Glomerular endothelial cell (primary cell): ENCODE measurements around the gene BLCAP. TPM values are rescaled to one million over a fixed set of nuclear protein-coding genes. Genes with fewer than 3 reads are reported as not detected.

Source experiments
- DNase-seq: peaks from one replicate; pipeline ENCODE4 v3.0.0-alpha.2; 2011; ENCODE audit warnings: low read depth, low spot score; ENCODE audit errors: extremely low read depth
- total RNA-seq: library from RNA; depleted of rRNA; stranded (reverse); fragments of >200 nt; gene quantifications from 2 replicates; pipeline ENCODE4 v1.2.3, GENCODE V29; 2015

The BLCAP gene
- total RNA-seq, 1 donor from 2014 or later: 76.0 TPM

DNA sequence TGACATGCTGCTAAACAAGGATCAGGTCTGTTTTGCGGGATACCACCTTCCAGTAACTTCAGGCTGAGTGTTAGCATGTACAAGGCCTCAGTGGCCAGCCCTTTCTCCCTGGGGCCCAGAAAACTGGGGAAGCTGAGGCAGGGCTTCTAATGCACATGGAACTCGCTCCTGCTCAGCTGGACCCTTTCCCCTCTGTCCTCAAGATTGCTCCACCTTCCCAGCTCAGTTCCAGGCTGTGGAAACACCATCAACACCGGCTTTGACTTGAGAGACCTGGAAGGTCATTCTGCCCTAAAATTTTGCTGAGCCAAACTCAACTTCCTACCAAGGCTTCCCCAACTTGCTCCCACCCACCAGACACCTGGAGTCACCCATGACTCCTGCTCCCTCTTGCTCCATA lies 4.2 kb upstream of the BLCAP start:
- no peak for DNase-seq

DNA sequence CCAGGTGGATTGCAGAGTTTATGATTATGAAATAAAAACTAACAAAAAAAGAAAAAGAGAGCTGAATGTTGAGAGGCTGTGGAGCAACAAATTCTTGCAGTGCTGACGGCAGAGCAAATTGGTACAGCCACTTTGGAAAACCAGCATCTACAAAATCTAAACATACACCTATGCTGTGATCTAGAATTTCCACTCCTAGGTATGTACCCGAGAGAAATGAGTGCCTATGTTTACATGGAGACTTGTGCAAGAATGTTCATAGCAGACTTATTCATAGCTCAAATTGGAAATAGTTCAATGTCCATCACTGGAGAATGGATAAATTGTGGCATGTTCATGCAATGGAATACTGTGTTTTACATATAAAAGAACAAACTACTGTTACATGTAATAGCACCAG lies 3.0 kb upstream of the BLCAP start:
- no peak for DNase-seq

DNA sequence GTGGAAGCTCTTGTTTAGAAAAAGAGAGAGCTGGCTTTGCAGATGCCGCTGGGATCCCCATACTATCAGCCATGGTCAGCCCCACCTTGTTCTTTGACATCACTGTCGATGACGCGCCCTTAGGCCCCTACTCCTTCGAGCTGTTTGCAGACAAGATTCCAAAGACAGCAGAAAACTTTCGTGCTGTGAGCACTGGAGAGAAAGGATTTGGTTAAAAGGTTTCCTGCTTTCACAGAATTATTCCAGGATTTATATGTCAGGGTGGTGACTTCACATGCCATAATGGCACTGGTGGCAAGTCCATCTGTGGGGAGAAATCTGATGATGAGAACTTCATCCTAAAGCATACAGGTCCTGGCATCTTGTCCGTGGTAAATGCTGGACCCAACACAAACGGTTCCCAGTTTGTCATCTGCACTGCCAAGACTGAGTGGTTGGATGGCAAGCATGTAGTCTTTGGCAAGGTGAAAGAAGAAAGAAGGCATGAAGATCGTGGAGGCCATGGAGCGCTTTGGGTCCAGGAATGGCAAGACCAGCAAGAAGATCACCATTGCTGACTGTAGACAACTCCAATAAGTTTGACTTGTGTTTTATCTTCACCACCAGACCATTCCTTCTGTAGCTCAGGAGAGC lies 2.4 kb upstream of the BLCAP start:
- DNase-seq: no peak

DNA sequence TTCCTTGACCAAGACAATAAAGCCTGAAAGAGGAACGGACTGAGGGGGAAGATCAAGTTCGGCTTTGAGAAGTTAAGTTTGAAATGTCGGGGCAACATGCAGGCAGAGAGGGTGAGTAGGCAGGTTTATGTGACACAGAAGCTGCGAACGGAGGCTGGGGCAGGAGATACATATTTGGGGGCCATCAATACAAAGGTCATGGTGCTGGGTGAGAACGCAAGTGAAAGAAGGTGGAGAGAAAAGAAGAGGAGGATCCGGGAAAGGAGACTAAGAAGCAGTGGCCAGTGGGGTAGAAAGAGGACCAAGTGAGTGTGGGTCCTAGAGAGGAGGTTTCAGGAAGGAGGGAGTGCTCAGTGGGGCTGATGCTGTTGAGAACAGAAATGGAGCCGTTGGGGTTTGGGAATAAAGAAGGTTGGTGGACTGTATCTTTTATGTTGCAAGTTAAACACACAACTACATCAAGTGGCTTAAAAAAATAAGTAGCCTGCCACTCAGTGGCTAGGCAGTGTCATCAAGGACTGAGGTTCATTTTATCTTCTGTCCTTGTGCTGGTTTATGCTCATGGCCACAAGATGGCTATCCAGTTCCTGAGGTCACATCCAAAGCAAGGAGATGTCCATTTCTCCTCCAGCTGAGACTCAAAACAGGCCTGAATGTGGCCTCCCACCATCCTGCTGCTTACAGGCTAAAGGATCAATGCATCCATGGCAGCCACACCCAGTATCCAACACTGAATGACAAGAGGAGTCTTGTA lies 1.7 kb upstream of the BLCAP start:
- DNase-seq: no peak

DNA sequence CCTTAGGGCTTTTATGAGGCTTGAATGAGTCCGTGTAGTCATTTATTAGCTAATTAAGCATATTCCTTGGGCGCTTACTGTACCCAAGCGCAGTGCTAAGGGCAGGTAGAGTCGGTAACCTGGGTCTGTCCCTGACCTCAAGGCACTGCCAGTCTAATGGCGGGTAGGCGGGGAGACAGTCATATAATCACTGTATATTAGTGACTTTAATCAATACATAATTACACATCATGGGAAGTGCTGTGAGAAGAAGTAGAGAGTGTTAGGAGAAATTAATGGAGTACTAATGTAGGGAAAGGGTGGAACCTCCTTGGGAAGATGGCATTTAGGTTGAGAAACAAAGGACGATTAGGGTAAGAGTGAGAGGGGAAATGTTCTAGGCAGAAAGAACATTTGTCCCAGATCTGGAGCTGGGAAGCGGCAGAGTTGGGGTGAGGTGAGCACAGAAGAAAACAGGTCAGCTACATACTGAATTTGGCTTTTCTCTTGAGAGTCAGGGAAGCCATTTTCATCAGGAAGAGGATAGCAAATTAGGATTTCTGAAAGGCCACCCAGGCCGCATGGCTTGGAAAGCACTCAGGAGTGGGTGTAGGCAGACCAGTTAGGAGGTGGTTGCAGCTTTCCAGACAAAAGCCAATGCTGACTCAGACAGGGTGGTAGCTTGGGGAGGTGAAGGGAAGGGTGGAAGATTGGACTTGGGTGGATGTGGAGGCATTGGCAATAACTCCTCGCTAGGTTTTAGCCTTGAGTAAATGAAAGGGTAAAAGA lies 954 bp upstream of the BLCAP start:
- no peak for DNase-seq

DNA sequence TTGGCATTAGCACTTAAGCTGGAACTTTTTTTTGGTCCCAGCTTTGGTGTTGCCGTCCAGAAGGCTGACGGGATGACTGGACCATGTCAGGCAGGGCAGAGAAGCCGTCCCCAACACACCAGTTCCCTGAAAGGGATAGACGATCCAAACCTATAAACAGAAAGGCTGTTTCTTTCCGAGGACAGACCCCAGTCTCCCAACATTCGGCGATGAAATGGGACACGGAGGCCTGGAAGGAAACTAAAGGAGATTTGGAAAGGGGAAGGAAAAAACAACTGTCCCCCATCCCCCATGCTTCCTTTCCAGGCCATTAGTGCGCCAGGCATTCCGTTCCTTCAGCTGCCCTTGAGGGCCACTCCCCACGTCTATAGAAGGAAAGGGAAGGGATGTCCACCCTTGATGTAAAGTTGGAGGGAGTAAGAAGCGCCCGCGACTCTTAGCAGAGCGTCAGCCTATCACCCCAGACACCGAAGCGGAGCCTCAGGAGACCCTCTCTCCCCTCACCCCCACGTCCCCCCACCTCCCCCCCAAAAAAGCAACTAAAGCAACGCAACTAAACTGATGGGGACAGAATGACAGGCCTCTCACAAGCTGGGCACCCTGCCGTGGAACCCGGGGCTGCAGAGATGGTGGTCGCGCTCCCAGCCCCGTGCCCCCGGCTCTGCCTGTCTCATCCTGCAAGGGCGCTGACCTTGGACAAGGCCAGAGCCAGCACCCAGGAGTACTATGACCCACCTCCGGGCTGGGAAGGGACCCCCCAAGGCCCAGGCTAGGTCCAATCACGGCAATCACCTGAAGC lies 638 bp downstream of the BLCAP start:
- no peak for DNase-seq

DNA sequence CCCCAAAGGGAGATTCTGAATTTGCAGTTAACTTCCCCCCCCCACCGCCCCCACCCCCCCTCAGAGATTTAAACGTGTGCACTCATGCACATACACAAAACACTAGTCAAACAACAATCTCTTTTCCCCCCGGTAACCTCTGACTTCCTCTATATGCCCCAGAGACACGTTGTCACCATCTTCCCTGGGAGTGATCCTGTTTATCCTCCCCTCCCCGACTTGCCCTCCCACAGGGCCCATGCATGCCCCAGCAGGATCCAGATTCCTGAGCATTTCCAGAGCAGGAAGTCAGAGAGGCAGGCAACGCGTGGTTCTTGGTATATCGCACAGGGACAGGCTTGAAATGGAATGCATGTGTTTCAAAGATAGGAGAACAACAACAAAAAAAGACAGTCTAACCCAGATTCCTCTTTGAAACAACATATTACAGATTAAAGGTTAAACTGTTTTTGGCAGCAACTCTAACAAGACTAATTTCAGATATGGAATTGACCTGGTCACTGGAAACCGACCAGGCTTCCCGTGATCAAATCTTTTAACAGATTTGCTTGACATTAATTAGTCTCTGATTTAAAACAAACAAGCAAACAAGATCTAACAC lies 1.3 kb downstream of the BLCAP start:
- DNase-seq: peak; percentile 69

DNA sequence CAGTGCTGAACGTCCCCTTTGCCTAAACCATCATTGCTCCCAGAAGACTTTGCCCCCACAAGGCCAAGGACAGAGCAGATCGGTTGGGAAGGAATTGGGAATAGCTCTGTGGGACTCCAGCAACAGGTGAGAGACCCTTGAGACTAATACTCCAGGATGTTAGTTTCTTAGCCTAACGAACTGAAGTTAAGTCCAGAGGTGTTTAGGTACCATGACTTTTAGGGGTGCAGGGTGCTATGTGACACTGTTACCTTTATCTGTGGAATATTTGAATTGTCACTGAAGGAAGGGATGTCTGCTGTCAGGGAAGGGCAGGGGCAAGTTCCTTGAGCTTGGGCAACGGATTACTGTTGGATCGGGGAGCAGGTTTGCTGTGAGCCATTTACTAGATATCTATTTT lies 1.9 kb downstream of the BLCAP start:
- no peak for DNase-seq

DNA sequence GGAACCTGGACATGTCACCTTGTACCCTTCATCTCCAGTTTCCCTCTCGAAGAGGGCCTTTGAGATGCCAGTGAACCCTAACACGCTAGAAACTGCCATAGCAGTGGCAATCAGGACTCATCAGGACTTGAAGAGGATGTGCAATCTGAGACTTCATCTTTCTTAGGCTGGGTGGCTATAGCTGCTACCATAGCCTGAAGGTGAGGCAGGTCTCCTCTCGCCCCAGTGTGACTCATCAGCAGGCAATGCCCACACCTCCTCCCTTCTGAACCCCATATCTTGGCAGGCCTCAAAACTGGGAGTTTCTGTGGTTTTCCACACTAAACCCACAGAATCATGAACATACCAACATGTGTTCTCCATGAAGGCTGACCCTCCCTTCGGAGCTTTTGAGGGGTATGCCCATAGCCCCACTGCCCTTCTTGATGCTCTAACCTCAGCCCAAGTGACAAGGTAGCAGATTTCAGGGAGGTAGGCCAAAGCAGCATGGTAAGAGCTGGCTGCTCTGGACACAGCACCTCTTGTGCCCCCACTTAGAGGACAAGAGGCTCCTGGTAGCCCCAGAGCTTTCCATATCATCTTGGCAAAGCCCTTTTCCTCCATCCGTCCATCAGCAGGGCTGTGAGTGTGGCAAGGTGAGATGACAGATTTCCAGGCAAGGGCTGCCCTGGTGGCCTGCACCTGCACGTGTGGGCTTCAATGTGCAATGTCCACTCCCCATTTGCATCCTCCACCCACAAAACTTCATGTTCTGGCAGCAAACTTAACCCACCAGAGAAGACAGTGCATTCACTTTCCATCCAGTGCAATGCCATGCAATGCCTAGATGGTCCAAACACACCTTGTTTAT lies 2.6 kb downstream of the BLCAP start:
- no peak for DNase-seq

DNA sequence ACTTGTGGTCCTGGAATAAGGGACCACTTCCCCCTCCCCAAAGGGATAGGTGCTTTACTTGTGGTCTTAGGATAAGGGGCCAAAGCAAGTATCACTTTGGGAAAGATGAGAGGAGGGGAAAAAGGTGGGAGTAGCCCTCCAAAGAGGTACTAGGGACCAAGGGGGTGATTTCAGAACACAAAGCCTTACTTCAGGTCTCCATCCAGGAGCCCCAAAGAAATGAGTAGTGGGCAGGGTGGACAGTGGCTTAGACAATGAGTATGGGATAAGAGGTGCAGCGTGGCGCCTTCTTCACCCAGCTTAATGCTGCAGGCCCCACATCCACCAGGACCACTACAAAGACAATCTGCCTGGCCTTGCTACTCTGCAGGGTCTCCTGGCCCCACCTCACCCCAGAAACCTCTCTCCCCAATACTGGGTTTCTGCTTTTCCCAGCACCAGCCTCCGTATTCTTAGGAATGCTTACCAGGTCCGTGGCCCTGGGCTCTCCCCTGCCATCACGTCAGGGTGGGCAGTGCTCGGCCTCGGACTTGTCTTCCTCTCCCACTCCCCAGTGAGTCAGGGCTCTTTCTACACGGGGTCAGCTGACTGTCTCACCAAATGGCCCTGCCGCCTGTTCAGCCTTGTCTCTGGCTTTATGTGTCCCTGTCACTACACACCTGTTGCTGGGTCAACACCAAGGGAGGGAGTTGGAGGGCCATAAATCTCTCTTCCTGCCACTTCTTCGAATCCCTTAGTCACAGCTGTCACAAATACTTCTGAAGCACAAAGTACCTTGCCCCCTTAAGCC lies 3.6 kb downstream of the BLCAP start:
- no peak for DNase-seq

DNA sequence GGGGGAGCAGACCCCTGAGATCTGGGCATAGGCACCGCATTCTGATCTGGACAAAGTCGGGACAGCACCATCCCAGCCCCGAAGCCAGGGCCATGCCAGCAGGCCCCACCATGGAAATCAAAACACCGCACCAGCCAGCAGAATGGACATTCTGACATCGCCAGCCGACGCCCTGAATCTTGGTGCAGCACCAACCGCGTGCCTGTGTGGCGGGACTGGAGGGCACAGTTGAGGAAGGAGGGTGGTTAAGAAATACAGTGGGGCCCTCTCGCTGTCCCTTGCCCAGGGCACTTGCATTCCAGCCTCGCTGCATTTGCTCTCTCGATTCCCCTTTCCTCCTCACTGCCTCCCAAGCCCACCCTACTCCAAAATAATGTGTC lies 4.7 kb downstream of the BLCAP start:
- DNase-seq: no peak

DNA sequence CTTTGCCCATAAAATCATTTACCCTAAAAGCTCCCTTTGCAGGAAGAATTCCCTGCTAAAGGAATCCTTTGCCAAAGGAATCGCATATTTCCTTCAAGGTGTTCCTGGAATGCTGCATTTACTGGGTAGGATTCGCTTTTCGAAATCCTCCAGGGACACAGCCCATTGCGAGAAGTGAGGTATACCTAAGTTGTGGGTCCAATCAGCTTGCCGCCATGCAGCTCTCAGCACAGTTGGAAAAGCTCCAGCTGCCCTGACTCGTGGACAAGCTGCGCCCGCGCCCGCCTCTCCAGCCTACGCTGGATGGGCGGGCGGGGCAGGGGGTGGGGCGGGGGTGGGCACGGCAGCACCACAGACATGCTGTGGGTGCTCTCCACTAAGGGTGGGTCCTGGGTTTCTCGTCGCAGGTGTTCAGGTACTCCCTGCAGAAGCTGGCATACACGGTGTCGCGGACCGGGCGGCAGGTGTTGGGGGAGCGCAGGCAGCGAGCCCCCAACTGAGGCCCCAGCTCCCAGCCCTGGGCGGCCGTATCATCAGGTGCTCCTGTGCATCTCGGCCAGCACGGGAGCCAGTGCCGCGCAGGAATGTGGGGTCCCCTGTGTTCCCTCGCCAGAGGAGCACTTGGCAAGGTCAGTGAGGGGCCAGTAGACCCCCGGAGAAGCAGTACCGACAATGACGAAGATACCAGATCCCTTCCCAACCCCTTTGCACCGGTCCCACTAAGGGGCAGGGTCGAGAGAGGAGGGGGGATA lies 5.2 kb downstream of the BLCAP start:
- no peak for DNase-seq

DNA sequence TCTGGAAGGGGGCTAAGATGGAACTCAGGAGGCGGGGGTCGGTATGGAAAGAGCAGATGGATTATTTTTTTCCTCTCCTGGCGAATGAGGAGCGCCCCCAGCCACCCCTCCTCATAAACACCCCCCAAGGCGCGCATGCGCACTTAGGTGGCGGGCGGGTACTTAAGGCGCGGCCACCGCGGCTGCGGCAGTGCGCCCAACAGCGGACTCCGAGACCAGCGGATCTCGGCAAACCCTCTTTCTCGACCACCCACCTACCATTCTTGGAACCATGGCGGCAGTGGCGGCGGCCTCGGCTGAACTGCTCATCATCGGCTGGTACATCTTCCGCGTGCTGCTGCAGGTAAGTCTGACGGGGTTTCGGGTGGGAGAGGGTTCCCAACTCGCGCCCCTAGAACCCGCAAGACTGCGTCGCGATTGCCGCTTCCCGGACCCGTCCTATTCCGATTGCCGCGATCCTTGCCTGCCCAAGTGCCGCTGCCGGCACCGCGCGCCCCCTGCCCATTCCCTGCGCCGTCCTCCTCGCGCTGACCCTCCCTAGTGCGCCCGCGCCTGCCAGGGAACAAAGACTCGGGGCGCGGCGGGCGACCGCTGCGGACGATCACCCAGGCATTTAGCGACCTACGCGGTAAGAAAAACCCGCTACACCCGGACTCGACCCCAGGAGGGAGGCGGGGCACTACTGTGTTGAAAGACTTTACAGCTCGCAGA lies 6.5 kb downstream of the BLCAP start, which contains the start of gene NNAT:
NNAT (plus strand) TSS at position 190 of the 711 bp plus-strand sequence; CDS start at position 272, 82 bp downstream.
- DNase-seq: no peak

DNA sequence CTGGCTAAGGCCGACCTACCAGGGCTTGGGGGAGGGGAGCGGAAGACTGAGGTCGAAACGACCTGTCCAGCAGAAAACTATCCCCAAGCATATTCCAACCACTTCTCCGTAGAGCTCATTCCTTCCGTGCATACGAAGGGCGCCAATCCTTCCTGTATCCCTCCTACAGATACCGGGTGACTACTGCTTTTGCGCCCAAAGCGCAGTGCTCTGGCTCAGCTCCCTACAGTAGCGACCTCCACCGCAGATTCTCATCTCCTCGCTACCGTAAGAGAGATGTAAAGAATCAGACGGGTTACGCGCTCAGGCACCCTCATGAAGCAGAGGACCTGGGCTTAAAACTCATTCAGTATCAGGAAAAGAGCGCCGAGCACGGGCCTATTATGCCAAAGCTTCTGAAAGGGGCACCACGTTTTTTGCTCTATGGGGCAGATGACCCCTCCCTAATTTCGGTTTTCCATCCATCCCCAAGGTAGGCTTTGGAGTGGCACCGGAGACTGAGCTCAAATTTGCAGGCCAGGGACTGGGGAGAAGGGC lies 7.2 kb downstream of the BLCAP start:
- no peak for DNase-seq

DNA sequence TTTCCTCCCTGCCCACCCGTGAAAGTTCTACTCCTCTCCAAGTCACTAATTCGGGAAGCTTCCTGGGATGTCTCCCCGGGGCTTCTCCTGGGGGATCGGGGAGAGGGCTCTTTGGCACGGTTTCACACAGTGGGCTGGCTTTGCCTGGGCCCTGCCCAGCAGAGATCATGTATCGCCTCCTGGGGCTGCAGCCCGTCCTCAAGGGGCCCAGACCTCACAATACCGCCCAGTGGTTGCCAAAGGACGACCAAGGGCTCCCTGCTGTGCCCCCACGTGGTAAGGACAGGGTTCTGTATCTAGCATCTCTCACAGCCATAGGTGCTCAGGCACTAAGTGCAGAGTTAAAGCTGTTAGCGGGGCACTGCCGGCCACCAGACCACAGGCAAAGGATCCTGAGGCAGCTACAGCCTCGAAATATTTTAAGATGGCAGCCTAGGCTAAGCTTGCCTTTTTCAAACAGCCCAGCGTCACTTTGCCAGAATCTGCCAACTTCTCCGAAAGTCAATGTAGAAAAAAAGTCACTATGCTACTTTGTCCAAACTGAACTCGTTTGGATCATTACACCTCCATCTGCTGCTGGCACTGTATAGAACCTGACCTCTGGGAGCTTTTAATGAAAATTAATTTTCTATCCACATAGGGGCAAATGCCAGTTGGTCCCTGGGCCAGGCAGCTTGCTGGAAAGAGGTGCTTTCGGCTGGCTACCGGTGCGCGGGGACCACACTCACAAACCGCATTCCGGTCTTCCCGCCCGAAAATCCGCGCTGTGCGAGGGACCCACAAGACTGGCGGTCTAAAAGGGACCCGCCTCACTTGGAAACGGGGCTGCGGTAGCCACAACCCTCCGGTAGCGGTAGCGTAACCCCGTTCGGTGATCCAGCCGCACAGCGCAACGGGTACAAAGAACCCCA lies 7.9 kb downstream of the BLCAP start:
- no peak for DNase-seq
